ENCODE measurements around the gene UNC119B. TPM values are rescaled to one million over a fixed set of nuclear protein-coding genes. Genes with fewer than 3 reads are reported as not detected.

UNC119B gene
- total RNA-seq, 1 experiment from 2014 or later: 51.5 TPM

DNA sequence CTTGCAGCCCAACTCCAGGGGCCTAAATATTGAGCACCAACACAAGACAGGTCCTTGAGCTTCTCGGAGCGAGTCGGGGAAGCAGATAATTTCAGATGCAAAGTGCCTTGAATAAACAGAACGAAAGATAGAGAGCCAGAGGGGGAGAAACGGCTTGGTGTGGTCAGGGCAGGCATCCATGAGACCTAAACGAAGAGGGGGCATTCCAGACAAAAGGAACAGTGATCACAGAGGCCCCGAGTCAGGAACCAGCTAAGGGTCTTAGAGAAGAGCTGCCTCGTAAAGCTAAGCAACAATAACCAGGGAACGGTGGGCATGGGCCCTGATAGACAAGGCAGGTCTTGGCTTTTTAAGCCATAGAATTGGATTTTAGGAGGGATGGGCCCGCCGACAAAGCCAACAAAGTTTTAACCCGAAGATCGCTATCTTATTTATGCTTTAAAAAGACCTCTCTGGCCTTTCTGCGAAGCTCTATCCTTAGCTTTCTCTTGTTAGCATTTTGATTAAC, 14.9 kb downstream of the UNC119B start:
- Histone ChIP-seq H3K23me2 (ENCODE audit: insufficient read length, low read depth, low read length, poor library complexity, severe bottlenecking) (peaks cover 5% of the 10 kb centered on the region), H4K5ac (ENCODE audit: insufficient read length, low read depth, low read length) (no peak overlapping the region), H3K9me3 (ENCODE audit: control insufficient read depth, low read depth, low read length) (no peaks in the 10 kb centered on the region), H4K91ac (ENCODE audit: insufficient read length, low read depth, low read length) (no peak overlapping the region), H3K79me2 (ENCODE audit: insufficient read depth, low read length) (0 out of 2 replicates have a peak, but pooled peaks cover 2% of the 10 kb centered on the region), H2AFZ (ENCODE audit: low read length) (no peak overlapping the region), H3K27me3 (ENCODE audit: insufficient read depth, low read length) (no peaks in the 10 kb centered on the region), H2BK12ac (ENCODE audit: insufficient read length, low read depth, low read length) (no peak overlapping the region), H2AK5ac (ENCODE audit: insufficient read length, low read length) (no peak overlapping the region), H3K14ac (ENCODE audit: insufficient read depth, low read length) (no peak overlapping the region), H3K9ac (ENCODE audit: extremely low read depth, insufficient read length, low read length) (no peak overlapping the region), H3K18ac (ENCODE audit: insufficient read length, low read depth, low read length) (no peak overlapping the region), H4K8ac (replicated peaks; ENCODE audit: insufficient read length, low read depth, low read length) (no peak overlapping the region), H3K56ac (ENCODE audit: insufficient read length, low read depth, low read length) (no peak overlapping the region), H4K20me1 (ENCODE audit: control insufficient read depth, insufficient read depth, insufficient read length) (no peaks in the 10 kb centered on the region), H3K27ac (ENCODE audit: insufficient read length, low read depth, low read length) (no peak overlapping the region), H2BK120ac (ENCODE audit: low read depth, low read length, poor library complexity, severe bottlenecking) (no peak overlapping the region), H3K4ac (ENCODE audit: low read depth, low read length) (no peak overlapping the region), H3K79me1 (ENCODE audit: insufficient read depth, low read depth, low read length, poor library complexity, severe bottlenecking) (no peaks in the 10 kb centered on the region), H3T11ph (ENCODE audit: low read length) (no peak overlapping the region), H2BK15ac (ENCODE audit: low read depth, low read length) (no peak overlapping the region), H2BK5ac (ENCODE audit: insufficient read length, low read length) (no peak overlapping the region), H3K4me2 (ENCODE audit: insufficient read depth, insufficient read length, low read length) (peak overlapping the region; percentile 73), H3K4me1 (ENCODE audit: insufficient read depth, low read length) (no peaks in the 10 kb centered on the region), H2BK20ac (ENCODE audit: low read depth, low read length, poor library complexity, severe bottlenecking) (no peak overlapping the region), H3K23ac (ENCODE audit: insufficient read length, low read depth, low read length) (no peak overlapping the region)
- H3K27ac Mint-ChIP-seq: peak overlapping the region in 2 of 3 experiments; percentile 52 to 74; a peak in 1 of 7 replicates
- H3K4me3 Mint-ChIP-seq: peak overlapping the region; percentile 79 to 86
- peaks cover 14 to 17% of the 10 kb centered on the region in 2 experiments for H3K4me1 Mint-ChIP-seq
- WGBS (ENCODE audit: extremely low coverage, insufficient read length, low lambda C conversion rate): no CpG with 5 or more reads among the region's 14 CpGs
- peaks cover 15 to 52% (median 48%) of the 10 kb centered on the region in 3 experiments for H3K36me3 Mint-ChIP-seq (ENCODE audit: insufficient read depth in 1 of 3, low read depth in 3 of 3)
- peaks cover 7% of the 10 kb centered on the region; the same call in 1 of the 2 replicates for H3K27me3 Mint-ChIP-seq (ENCODE audit: low read depth)
- no peak for DNase-seq
- TF ChIP-seq, protein P1, sequence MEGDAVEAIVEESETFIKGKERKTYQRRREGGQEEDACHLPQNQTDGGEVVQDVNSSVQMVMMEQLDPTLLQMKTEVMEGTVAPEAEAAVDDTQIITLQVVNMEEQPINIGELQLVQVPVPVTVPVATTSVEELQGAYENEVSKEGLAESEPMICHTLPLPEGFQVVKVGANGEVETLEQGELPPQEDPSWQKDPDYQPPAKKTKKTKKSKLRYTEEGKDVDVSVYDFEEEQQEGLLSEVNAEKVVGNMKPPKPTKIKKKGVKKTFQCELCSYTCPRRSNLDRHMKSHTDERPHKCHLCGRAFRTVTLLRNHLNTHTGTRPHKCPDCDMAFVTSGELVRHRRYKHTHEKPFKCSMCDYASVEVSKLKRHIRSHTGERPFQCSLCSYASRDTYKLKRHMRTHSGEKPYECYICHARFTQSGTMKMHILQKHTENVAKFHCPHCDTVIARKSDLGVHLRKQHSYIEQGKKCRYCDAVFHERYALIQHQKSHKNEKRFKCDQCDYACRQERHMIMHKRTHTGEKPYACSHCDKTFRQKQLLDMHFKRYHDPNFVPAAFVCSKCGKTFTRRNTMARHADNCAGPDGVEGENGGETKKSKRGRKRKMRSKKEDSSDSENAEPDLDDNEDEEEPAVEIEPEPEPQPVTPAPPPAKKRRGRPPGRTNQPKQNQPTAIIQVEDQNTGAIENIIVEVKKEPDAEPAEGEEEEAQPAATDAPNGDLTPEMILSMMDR (conservative IDR thresholded peaks at IDR 0.05): no peak
- no peaks in the 10 kb centered on the region; a peak in 1 of 5 replicates for H3K9me3 Mint-ChIP-seq
